WTC11 (cell line): ENCODE measurements around the gene ZNF292. TPM values are rescaled to one million over a fixed set of nuclear protein-coding genes. Genes with fewer than 3 reads are reported as not detected.
"Not testable (repeated sequence)": the region's sequence is repeated elsewhere in the genome, so short reads cannot be mapped to it uniquely, and the experiment has no call there.

Source experiments
- ATAC-seq: fragments of 200-7000 bp; cut with Tn5 transposase; 2 replicates; pipeline ENCODE4 v1.10.0; 2021; ENCODE audit warnings: mild to moderate bottlenecking, moderate library complexity
- CTCF ChIA-PET: fragments of 300-600 bp; sonication (Branson Sonifier 250); formaldehyde crosslinking; loops from one replicate; lab custom pipeline; 2021; ENCODE audit warnings: antibody characterized with exemption; lab: Charles Lee
- POLR2A ChIA-PET: fragments of 350-600 bp; sonication (Branson Sonifier 250); formaldehyde crosslinking; loops from one replicate; lab custom pipeline; 2021; ENCODE audit warnings: antibody characterized with exemption; lab: Charles Lee
- DNase-seq: peaks from one replicate; pipeline ENCODE4 v3.0.0; 2021; ENCODE audit warnings: low spot score
- H3K27ac Mint-ChIP-seq: 2 replicates; pipeline ENCODE4 v1.8.0; 2021; ENCODE audit warnings: mixed read lengths
- H3K27me3 Mint-ChIP-seq: 2 replicates; pipeline ENCODE4 v1.8.0; 2021; ENCODE audit warnings: low read depth, mild to moderate bottlenecking, moderate library complexity, mixed read lengths
- H3K36me3 Mint-ChIP-seq: 2 replicates; pipeline ENCODE4 v1.8.0; 2021; ENCODE audit warnings: mixed read lengths
- H3K4me1 Mint-ChIP-seq: 2 replicates; pipeline ENCODE4 v1.8.0; 2022; ENCODE audit warnings: mixed read lengths
- H3K4me3 Mint-ChIP-seq: 2 replicates; pipeline ENCODE4 v1.8.0; 2021; ENCODE audit warnings: mild to moderate bottlenecking, moderate library complexity, mixed read lengths
- H3K9me3 Mint-ChIP-seq: 2 replicates; pipeline ENCODE4 v1.8.0; 2021; ENCODE audit warnings: mixed read lengths
- AFF4 ChIP-seq: sonication (generic); formaldehyde crosslinking; IDR thresholded peaks from 2 replicates; pipeline ENCODE4 v1.8.1; 2023; ENCODE audit warnings: mild to moderate bottlenecking, missing genetic modification reagents, borderline replicate concordance
- AR ChIP-seq: fragments of 250-450 bp; sonication (Bioruptor Pico); IDR thresholded peaks from 2 replicates; pipeline ENCODE4 v1.9.0; 2021; ENCODE audit warnings: mild to moderate bottlenecking
- ARID4B ChIP-seq: sonication (generic); formaldehyde crosslinking; IDR thresholded peaks from 2 replicates; pipeline ENCODE4 v1.8.0; 2023; ENCODE audit warnings: missing genetic modification reagents, mild to moderate bottlenecking, borderline replicate concordance
- ATF1 ChIP-seq: sonication (generic); formaldehyde crosslinking; IDR thresholded peaks from 2 replicates; pipeline ENCODE4 v1.8.1; 2023; ENCODE audit warnings: mild to moderate bottlenecking, moderate library complexity, missing genetic modification reagents
- CBFB ChIP-seq: sonication (generic); formaldehyde crosslinking; IDR thresholded peaks from 2 replicates; pipeline ENCODE4 v1.8.1; 2022; ENCODE audit warnings: mild to moderate bottlenecking, low read depth, missing genetic modification reagents
- ESRRA ChIP-seq: sonication (generic); formaldehyde crosslinking; IDR thresholded peaks from 2 replicates; pipeline ENCODE4 v1.8.1; 2022; ENCODE audit warnings: mild to moderate bottlenecking, missing genetic modification reagents, borderline replicate concordance
- GTF2I ChIP-seq: fragments of 250-450 bp; sonication (Bioruptor Pico); conservative IDR thresholded peaks from 2 replicates; pipeline ENCODE4 v1.4.0; 2021; ENCODE audit warnings: mild to moderate bottlenecking
- HMGXB4 ChIP-seq: sonication (generic); formaldehyde crosslinking; IDR thresholded peaks from 2 replicates; pipeline ENCODE4 v1.8.1; 2023; ENCODE audit warnings: mild to moderate bottlenecking, moderate library complexity, missing genetic modification reagents
- NFYB ChIP-seq: sonication (generic); formaldehyde crosslinking; conservative IDR thresholded peaks from 2 replicates; pipeline ENCODE4 v1.8.0; 2022; ENCODE audit warnings: low read depth, missing genetic modification reagents
- TCF7 ChIP-seq: sonication (generic); formaldehyde crosslinking; IDR thresholded peaks from 2 replicates; pipeline ENCODE4 v1.8.0; 2022; ENCODE audit warnings: mild to moderate bottlenecking, low read depth, missing genetic modification reagents, moderate library complexity
- ZBTB21 ChIP-seq: sonication (generic); formaldehyde crosslinking; IDR thresholded peaks from 2 replicates; pipeline ENCODE4 v1.8.1; 2023; ENCODE audit warnings: mild to moderate bottlenecking, missing genetic modification reagents, borderline replicate concordance
- ZBTB43 ChIP-seq: sonication (generic); formaldehyde crosslinking; IDR thresholded peaks from 2 replicates; pipeline ENCODE4 v1.8.1; 2023; ENCODE audit warnings: mild to moderate bottlenecking, missing genetic modification reagents
- total RNA-seq: library from RNA; stranded (reverse); gene quantifications from 3 replicates; pipeline ENCODE4 v1.2.3, GENCODE V29; 2021

ZNF292 gene
- total RNA-seq, 1 experiment from 2014 or later: 42.1 TPM

- no peak for TF ChIP-seq ARID4B (CRISPR knock-in tag)
Observed at GRCh38 chr6:87154641-87154992, 748 bp upstream of the ZNF292 start (continued).

- H3K4me3 Mint-ChIP-seq: peak overlapping the region; percentile 96
- POLR2A ChIA-PET: interaction anchor here (1.1 kb wide), 1 partner anchor 17 kb away, joined by 5 read pairs; no protein-coding TSS in a partner anchor
- H3K4me1 Mint-ChIP-seq: peaks cover 49% of the 10 kb centered on the region
- H3K27ac Mint-ChIP-seq: peak overlapping the region; percentile 99
- no peaks in the 10 kb centered on the region for H3K9me3 Mint-ChIP-seq
- peak; percentile 72 for DNase-seq
- CTCF ChIA-PET: interaction anchor here (0.6 to 1.0 kb wide), 3 partner anchors 23 to 85 kb away, joined by 3 to 7 read pairs (median 5); no protein-coding TSS in a partner anchor
- ATAC-seq: peak; percentile 7
- no peak for TF ChIP-seq CBFB
- 0 out of 2 replicates have a peak, but pooled peaks have one; percentile 54 for TF ChIP-seq AR (CRISPR knock-in tag)
- 0 out of 2 replicates have a peak, but pooled peaks have one; percentile 12 for TF ChIP-seq HMGXB4 (CRISPR knock-in tag)
- peaks cover 20% of the 10 kb centered on the region for H3K27me3 Mint-ChIP-seq
- peaks cover 16% of the 10 kb centered on the region for H3K36me3 Mint-ChIP-seq
Observed at GRCh38 chr6:87155842-87156815, 764 bp downstream of the ZNF292 start.

- ATAC-seq, H3K27ac Mint-ChIP-seq, POLR2A ChIA-PET, DNase-seq, H3K9me3 Mint-ChIP-seq: not testable (repeated sequence)
- Mint-ChIP-seq H3K27me3 (peaks cover 15% of the 10 kb centered on the region), H3K4me1 (peaks cover 54% of the 10 kb centered on the region), H3K36me3 (peaks cover 16% of the 10 kb centered on the region), H3K4me3 (peak overlapping the region; percentile 37)
- CTCF ChIA-PET: interaction anchor here (1.0 kb wide), 1 partner anchor 19 kb away, joined by 3 read pairs; no protein-coding TSS in a partner anchor
Observed at GRCh38 chr6:87157596-87157995, 2.2 kb downstream of the ZNF292 start.

GRCh38 chr6:87161299-87161698 is 5.9 kb downstream of the ZNF292 start:
- ATAC-seq (no peak), DNase-seq (no peak)
- H3K27me3 Mint-ChIP-seq: no peaks in the 10 kb centered on the region
- POLR2A ChIA-PET: no interaction called here
- H3K4me3 Mint-ChIP-seq: no peak overlapping the region
- H3K36me3 Mint-ChIP-seq: peaks cover 16% of the 10 kb centered on the region
- CTCF ChIA-PET: interaction anchor here (1.0 kb wide), 1 partner anchor 80 kb away, joined by 5 read pairs; no protein-coding TSS in a partner anchor
- H3K4me1 Mint-ChIP-seq: peaks cover 66% of the 10 kb centered on the region
- no peaks in the 10 kb centered on the region for H3K9me3 Mint-ChIP-seq
- no peak overlapping the region for H3K27ac Mint-ChIP-seq
- no peak for TF ChIP-seq ZBTB21
- TF ChIP-seq GTF2I (CRISPR knock-in tag): no peak
- TF ChIP-seq TCF7 (CRISPR knock-in tag): no peak
- TF ChIP-seq ESRRA: no peak
- TF ChIP-seq ATF1: no peak
- no peak for TF ChIP-seq AFF4
- TF ChIP-seq ZBTB43: no peak
- TF ChIP-seq NFYB (CRISPR knock-in tag): no peak
